C4-2B (cell line): Measurements from ENCODE around the gene CHD5.

Experiments used
- H3K27ac ChIP-seq: fragments of 450-650 bp; 2 replicates; pipeline ENCODE4 v1.5.1; 2017
- CTCF ChIP-seq: fragments of 450-650 bp; conservative IDR thresholded peaks from 2 replicates; pipeline ENCODE4 v1.5.1; 2017; ENCODE audit warnings: mild to moderate bottlenecking
- ZFX ChIP-seq: fragments of 450-650 bp; IDR thresholded peaks from 2 replicates; pipeline ENCODE4 v1.6.1; 2017

CHD5 gene

GRCh38 chr1:6178751-6179563 is 1.2 kb downstream of the CHD5 start:
- H3K27ac ChIP-seq: no peak overlapping the region

DNA sequence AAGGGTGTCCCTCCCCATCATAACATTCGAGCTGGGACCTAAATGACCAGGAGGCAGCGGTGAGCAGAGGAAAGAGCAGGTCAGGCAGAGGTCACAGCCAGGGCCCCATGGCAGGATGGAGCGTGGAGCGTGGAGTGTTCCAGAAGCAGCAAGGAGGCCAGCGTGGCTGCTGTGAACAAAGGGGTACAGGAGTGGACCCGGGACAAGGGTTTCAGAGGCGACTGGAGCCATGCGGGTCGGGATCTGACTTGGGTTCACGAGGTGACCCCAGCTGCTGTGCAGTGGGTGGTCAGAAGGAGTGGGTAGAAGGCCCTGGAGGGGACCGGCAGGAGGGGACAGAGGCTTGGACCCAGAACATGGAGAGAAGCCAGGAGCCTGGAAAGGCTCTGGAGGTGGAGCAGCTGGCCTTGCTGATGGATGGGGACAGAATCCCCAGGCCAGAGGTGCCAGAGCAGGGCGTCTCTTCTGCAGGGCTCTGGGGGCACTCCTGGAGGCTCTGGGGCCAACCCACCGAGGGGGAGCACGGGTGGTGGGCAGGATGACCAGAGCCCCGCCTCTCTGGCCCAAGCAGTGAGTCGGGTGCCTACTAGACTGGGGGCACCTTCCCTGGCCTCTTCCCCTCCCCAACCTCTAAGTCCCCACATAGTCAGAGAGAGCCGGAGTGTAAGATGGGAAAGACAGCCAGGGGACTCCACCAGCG is 2.3 kb downstream of the CHD5 start:
- TF ChIP-seq CTCF (no peak), ZFX (no peak)
- no peak overlapping the region for H3K27ac ChIP-seq

More at GRCh38 chr1:6178751-6179563, 1.2 kb downstream of the CHD5 start:
- TF ChIP-seq CTCF (no peak), ZFX (no peak)

- TF ChIP-seq ZFX (no peak), CTCF (no peak)
- H3K27ac ChIP-seq: no peak overlapping the region
Measured at GRCh38 chr1:6176779-6177178, 3.3 kb downstream of the CHD5 start.

- no peak overlapping the region for H3K27ac ChIP-seq
- TF ChIP-seq ZFX (no peak), CTCF (no peak)
Measured at GRCh38 chr1:6175411-6175828, 4.7 kb downstream of the CHD5 start.

DNA sequence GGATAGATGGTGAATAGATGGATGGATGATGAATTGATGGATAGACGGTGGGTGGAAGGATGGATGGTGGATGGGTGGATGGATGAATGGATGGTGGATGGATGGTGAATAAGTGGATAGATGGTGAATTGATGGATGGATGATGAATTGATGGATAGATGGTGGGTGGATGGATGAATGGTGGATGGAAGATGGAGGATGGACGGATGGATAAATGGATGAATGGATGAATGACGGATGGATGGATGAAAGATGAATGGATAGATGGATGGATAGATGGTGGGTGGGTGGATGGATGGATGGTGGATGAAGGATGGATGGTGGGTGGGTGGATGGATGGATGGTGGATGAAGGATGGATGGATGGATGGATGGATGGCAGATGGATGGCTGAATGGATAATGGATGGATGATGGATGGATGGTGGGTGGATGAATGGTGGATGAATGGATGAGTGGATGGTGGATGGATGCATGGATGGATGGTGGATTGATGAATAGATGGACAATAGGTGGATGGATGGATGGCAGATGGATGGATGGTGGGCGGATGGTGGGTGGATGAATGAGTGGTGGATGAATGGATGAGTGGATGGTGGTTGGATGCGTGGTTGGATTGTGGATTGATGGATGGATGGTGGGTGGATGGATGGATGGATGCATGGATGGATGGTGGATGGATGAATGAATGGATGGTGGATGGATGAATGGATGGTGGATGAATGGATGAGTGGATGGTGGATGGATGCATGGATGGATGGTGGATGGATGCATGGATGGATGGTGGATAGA is 5.3 kb downstream of the CHD5 start:
- TF ChIP-seq ZFX (no peak), CTCF (no peak)
- H3K27ac ChIP-seq: no peak overlapping the region

DNA sequence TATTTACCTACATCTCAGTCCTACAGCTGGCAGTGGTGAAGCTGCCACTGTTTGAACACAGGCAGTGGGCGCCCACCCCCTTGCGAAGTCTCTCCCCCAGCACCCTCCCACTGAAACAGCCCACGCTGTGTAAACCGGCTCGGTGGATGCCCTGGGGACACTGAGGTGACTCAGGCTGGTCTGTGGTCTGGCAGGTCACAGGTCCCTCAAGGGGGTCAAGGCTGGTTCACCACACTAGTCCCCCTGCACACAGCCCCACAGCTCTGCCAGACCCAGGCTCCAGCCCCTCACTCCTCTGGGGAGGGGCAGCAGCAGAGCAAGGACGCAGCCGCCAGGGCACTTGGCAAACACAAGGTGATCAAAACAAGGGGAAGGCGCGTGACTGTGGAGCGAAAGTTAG is 7.6 kb downstream of the CHD5 start:
- H3K27ac ChIP-seq: no peak overlapping the region
- no peak for TF ChIP-seq CTCF
- TF ChIP-seq ZFX: no peak
